Tibial artery (tissue), 4 donors: ENCODE data around the gene ARRDC1.

Source experiments
- DNase-seq, 2 donors: peaks; one replicate each; pipeline ENCODE4 v3.0.0-alpha.2; 2019
- H3K27ac ChIP-seq, 2 donors: fragments of 200-600 bp; sonication (generic) in 1 of 2; 1 replicate in 1 of 2; 2 replicates in 1 of 2; pipeline ENCODE4 v1.5.1; 2018 to 2019; ENCODE audit warnings: mild to moderate bottlenecking in 1 of 2
- H3K27me3 ChIP-seq, 2 donors: fragments of 200-600 bp; sonication (generic) in 1 of 2; one replicate each; pipeline versions ENCODE4 v1.5.1 to v1.6.0; 2016 to 2019
- H3K36me3 ChIP-seq, 3 donors: fragments of 200-600 bp; sonication (generic) in 2 of 3; one replicate each; pipeline ENCODE4 v1.5.1; 2016 to 2019; ENCODE audit warnings: mild to moderate bottlenecking in 2 of 3
- H3K4me1 ChIP-seq, 4 donors: fragments of 200-600 bp; sonication (generic) in 2 of 4; 1 replicate in 3 of 4; 2 replicates in 1 of 4; pipeline ENCODE4 v1.5.1; 2016 to 2019
- H3K4me3 ChIP-seq, 2 donors: fragments of 200-600 bp; sonication (generic) in 1 of 2; 1 replicate in 1 of 2; 2 replicates in 1 of 2; pipeline ENCODE4 v1.5.1; 2018 to 2019; ENCODE audit warnings: mild to moderate bottlenecking in 2 of 2
- H3K9me3 ChIP-seq, 3 donors: fragments of 200-600 bp; sonication (generic) in 1 of 3; one replicate each; pipeline ENCODE4 v1.5.1; 2016 to 2019
- intact Hi-C: fragments of 100-400 bp; cut with DNase I; formaldehyde crosslinking; loops from one replicate; pipeline ENCODE4 v1.15.0; 2023; ENCODE audit warnings: low total_unique reads
- TF ChIP-seq, protein P1 (sequence below), 2 experiments: fragments of 200-600 bp in 1 of 2; fragments of 450-650 bp in 1 of 2; IDR thresholded peaks; one replicate each; pipeline ENCODE4 v1.5.1; 2017 to 2019; ENCODE audit warnings: antibody characterized with exemption in 2 of 2, mild to moderate bottlenecking in 1 of 2, moderate library complexity in 1 of 2

The ARRDC1 gene

DNA sequence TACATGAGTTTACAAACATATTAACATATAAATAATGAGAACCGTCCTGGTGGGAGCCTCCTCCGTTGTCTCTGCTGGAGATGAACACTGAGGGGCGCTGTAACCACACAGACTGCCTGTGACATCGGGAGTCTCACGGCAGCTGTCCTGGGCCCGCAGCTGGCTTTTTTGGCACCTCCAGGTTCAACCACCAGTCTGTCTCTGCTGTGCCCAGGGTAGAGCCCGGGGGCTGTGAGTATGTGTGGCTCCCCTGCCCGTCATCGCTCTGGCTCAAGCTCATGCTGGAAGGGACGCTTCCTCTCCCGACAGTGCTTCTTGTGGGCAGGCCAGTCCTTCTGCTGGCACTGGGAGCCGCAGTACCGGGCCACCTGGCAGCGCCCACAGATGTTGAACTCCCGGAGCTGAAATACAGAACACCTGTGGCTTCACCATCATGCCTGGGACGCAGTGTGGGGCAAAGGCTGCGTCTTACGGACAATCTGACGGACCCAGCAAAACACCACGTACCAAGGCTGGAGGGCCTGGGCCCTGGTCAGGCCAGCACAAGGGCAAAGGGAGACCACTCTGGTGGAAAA lies 23.1 kb upstream of the ARRDC1 start:
- Histone ChIP-seq H3K36me3 (peaks cover 21 to 62% (median 51%) of the 10 kb centered on the region in 3 donors), H3K4me1 (peaks cover 0 to 19% (median 11%) of the 10 kb centered on the region in 4 donors), H3K4me3 (no peak overlapping the region), H3K9me3 (no peaks in the 10 kb centered on the region), H3K27me3 (no peaks in the 10 kb centered on the region), H3K27ac (no peak overlapping the region)
- intact Hi-C loops = no loop called here
- DNase-seq = no peak
- TF ChIP-seq, protein P1, sequence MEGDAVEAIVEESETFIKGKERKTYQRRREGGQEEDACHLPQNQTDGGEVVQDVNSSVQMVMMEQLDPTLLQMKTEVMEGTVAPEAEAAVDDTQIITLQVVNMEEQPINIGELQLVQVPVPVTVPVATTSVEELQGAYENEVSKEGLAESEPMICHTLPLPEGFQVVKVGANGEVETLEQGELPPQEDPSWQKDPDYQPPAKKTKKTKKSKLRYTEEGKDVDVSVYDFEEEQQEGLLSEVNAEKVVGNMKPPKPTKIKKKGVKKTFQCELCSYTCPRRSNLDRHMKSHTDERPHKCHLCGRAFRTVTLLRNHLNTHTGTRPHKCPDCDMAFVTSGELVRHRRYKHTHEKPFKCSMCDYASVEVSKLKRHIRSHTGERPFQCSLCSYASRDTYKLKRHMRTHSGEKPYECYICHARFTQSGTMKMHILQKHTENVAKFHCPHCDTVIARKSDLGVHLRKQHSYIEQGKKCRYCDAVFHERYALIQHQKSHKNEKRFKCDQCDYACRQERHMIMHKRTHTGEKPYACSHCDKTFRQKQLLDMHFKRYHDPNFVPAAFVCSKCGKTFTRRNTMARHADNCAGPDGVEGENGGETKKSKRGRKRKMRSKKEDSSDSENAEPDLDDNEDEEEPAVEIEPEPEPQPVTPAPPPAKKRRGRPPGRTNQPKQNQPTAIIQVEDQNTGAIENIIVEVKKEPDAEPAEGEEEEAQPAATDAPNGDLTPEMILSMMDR (IDR thresholded peaks at IDR 0.05) = no peak

- peaks cover 21 to 72% (median 54%) of the 10 kb centered on the region in 3 donors for H3K36me3 ChIP-seq
- intact Hi-C loops = no loop called here
Measured at GRCh38 chr9:137583347-137583746, 22.1 kb upstream of the ARRDC1 start.

DNA sequence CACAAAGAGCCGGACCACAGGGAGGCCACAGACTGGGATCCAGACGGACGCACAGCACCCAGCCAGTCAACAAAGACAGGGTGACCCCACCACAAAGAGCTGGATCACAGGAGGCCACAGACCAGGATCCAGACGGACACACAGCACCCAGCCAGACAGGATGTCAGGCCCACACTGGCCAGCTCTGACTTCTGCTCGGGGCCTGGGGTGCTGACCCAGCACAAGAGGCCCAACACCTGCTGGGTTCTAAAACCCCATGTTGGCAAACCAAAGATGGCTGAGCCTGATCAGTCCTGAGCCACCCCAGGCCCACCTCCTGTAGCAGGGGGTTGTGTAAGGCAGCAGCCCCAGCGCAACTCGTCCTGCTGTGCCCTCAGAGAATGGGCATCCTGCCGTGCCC lies 21.5 kb upstream of the ARRDC1 start:
- peaks cover 0 to 15% (median 6%) of the 10 kb centered on the region in 4 donors for H3K4me1 ChIP-seq
- H3K27ac ChIP-seq = no peak overlapping the region
- no peak for DNase-seq
- intact Hi-C loops = no loop called here
- H3K4me3 ChIP-seq = no peak overlapping the region
- no peaks in the 10 kb centered on the region for H3K27me3 ChIP-seq
- peaks cover 21 to 76% (median 54%) of the 10 kb centered on the region in 3 donors for H3K36me3 ChIP-seq
- TF ChIP-seq, protein P1 (IDR thresholded peaks at IDR 0.05) = no peak
- H3K9me3 ChIP-seq = no peaks in the 10 kb centered on the region

More at GRCh38 chr9:137583347-137583746, 22.1 kb upstream of the ARRDC1 start:
- TF ChIP-seq, protein P1 (IDR thresholded peaks at IDR 0.05) = no peak
- DNase-seq = no peak
- Histone ChIP-seq H3K27ac (no peak overlapping the region), H3K27me3 (no peaks in the 10 kb centered on the region), H3K9me3 (no peaks in the 10 kb centered on the region), H3K4me3 (no peak overlapping the region), H3K4me1 (peaks cover 0 to 10% (median 4%) of the 10 kb centered on the region in 4 donors)

DNA sequence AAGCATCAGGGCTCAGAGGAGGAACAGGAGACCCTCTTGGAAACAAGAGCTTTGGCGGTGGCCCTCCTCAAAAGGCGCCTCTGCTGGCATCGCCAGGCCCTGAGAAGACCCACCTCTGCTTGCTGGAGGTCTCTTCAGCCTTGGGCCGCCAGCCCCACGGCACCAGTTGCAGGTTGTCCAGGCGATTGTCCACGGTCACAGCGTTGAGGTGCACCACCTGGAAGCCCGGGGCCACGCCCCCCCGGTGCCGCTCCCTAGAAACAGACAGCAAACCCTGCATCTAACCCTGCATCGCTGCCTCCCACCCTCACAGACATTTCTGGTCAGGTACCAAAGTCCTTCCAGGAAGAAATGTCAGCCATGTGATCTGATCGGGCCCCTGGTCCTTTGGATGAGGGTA lies 18.6 kb upstream of the ARRDC1 start:
- TF ChIP-seq, protein P1 (IDR thresholded peaks at IDR 0.05) = no peak

DNA sequence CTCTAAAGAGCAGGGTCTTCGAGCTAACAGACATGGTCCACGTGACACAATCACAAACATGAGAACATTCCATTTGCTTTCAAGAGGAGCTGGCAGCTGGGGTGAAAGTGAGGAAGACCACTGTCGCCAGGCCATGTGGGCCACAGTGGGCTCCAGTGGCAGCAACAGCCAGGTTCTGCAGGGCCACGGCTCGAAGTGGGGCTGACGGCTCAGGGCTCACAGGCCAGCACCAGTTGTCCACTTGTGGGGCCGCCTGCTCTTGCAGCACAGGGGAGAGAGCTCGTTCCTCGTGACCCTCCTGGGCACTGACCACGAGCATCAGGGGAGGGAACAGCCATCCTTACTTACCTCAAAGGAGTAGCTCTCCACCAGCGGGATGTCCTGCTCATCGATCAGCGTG lies 17.2 kb upstream of the ARRDC1 start:
- Histone ChIP-seq H3K36me3 (peaks cover 9 to 55% (median 32%) of the 10 kb centered on the region in 3 donors), H3K27ac (no peak overlapping the region), H3K4me1 (peaks cover 0 to 21% (median 16%) of the 10 kb centered on the region in 4 donors), H3K4me3 (no peak overlapping the region), H3K9me3 (no peaks in the 10 kb centered on the region), H3K27me3 (no peaks in the 10 kb centered on the region)
- intact Hi-C loops = no loop called here
- TF ChIP-seq, protein P1 (IDR thresholded peaks at IDR 0.05) = no peak
- no peak for DNase-seq

More for the DNA sequence above, 18.6 kb upstream of the ARRDC1 start:
- DNase-seq = no peak
- Histone ChIP-seq H3K27ac (no peak overlapping the region), H3K27me3 (no peaks in the 10 kb centered on the region), H3K4me3 (no peak overlapping the region), H3K9me3 (no peaks in the 10 kb centered on the region), H3K36me3 (peaks cover 21 to 69% (median 45%) of the 10 kb centered on the region in 3 donors), H3K4me1 (peaks cover 0 to 21% (median 16%) of the 10 kb centered on the region in 4 donors)
- intact Hi-C loops = no loop called here
